Fibroblast of lung (primary cell): ENCODE measurements around the gene NKX3-2.

Experiments used
- EZH2 ChIP-seq: IDR thresholded peaks from 2 replicates; pipeline ENCODE4 v1.5.1; 2012; ENCODE audit warnings: low read length, control low read depth, mild to moderate bottlenecking; ENCODE audit errors: missing control alignments
- TF ChIP-seq, protein P1 (sequence below), 2 donors: IDR thresholded peaks in 1 of 2; conservative IDR thresholded peaks in 1 of 2; 1 replicate in 1 of 2; 2 replicates in 1 of 2; pipeline ENCODE4 v1.5.1; 2011 to 2012; ENCODE audit warnings: low read length in 2 of 2, control low read depth in 1 of 2, inconsistent platforms in 1 of 2, low read depth in 1 of 2, mild to moderate bottlenecking in 1 of 2

DNA sequence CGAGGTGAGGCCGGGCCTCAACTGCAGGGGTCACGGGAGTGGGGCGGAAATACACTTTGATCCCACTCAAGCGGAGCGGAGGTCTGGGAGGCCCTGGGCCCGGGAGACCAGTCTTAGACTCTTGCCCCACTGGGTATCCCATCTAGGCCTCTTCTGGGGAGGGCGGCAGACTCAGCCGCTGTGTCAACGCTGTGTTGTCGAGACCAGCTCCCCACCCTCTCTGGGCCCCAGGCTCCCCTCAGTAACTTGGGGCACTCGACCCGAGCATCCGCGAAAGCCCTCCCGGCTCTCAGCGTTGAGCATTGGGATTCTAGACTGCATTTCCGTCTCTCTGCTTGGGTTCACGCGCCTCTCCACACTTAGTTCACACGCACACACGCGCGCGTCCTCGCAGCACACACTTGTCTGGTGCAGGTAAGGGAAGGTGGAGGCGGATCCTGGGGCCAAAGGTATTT is 1.7 kb downstream of the NKX3-2 start:
- no peak for TF ChIP-seq EZH2
- TF ChIP-seq, protein P1, sequence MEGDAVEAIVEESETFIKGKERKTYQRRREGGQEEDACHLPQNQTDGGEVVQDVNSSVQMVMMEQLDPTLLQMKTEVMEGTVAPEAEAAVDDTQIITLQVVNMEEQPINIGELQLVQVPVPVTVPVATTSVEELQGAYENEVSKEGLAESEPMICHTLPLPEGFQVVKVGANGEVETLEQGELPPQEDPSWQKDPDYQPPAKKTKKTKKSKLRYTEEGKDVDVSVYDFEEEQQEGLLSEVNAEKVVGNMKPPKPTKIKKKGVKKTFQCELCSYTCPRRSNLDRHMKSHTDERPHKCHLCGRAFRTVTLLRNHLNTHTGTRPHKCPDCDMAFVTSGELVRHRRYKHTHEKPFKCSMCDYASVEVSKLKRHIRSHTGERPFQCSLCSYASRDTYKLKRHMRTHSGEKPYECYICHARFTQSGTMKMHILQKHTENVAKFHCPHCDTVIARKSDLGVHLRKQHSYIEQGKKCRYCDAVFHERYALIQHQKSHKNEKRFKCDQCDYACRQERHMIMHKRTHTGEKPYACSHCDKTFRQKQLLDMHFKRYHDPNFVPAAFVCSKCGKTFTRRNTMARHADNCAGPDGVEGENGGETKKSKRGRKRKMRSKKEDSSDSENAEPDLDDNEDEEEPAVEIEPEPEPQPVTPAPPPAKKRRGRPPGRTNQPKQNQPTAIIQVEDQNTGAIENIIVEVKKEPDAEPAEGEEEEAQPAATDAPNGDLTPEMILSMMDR (conservative IDR thresholded peaks at IDR 0.05 in 1 of 2, IDR thresholded peaks at IDR 0.05 in 1 of 2; ENCODE audit: low read depth in 1 of 2, low read length in 2 of 2), result no peak
